Endothelial cell of umbilical vein (primary cell): ENCODE data around the gene FSIP1. TPM values are rescaled to one million over a fixed set of nuclear protein-coding genes. Genes with fewer than 3 reads are reported as not detected.

Source experiments
- BruUV-seq: library from RNA; stranded (reverse); fragments of 400-500 nt; replicated peaks from 2 replicates; lab custom pipeline; 2021; lab: Mats Ljungman, UMichigan
- CTCF ChIA-PET: fragments of 300-600, 350-600 bp; sonication (Branson Sonifier 250); formaldehyde crosslinking; loops from one replicate; lab custom pipeline; 2021; ENCODE audit warnings: antibody characterized with exemption, inconsistent platforms; lab: Charles Lee
- POLR2A ChIA-PET: fragments of 300-600, 350-600 bp; sonication (Branson Sonifier 250); formaldehyde crosslinking; loops from one replicate; lab custom pipeline; 2021; ENCODE audit warnings: antibody characterized with exemption, inconsistent platforms; lab: Charles Lee
- DNase-seq: peaks from one replicate; pipeline ENCODE4 v3.0.0-alpha.2; 2011; ENCODE audit warnings: low read depth, low spot score
- FAIRE-seq: peaks from 2 replicates; lab custom pipeline; 2011; peaks lifted over from hg19 to GRCh38; lab: Jason Lieb, UNC
- H2AFZ ChIP-seq: 2 replicates; pipeline ENCODE4 v1.6.0; 2012; ENCODE audit warnings: low read depth, low read length, control low read depth, inconsistent platforms
- H3K27ac ChIP-seq: 2 replicates; pipeline ENCODE4 v1.5.1; 2011; ENCODE audit warnings: low read depth, mild to moderate bottlenecking, control low read depth, low read length, moderate library complexity; ENCODE audit not compliant: insufficient read depth
- H3K27me3 ChIP-seq, 2 experiments: 2 replicates each; pipeline versions ENCODE4 v1.6.0 to v1.6.1; 2011; ENCODE audit warnings: low read length in 2 of 2, mixed read lengths in 1 of 2; ENCODE audit not compliant: control insufficient read depth in 2 of 2, insufficient read depth in 2 of 2
- H3K36me3 ChIP-seq, 2 experiments: 2 replicates in 1 of 2; 3 replicates in 1 of 2; pipeline ENCODE4 v1.5.1; 2011; ENCODE audit warnings: low read length in 2 of 2, mild to moderate bottlenecking in 1 of 2, moderate library complexity in 1 of 2; ENCODE audit not compliant: control insufficient read depth in 2 of 2, insufficient read depth in 2 of 2; ENCODE audit errors: extremely low read depth in 1 of 2
- H3K4me1 ChIP-seq: 3 replicates; pipeline ENCODE4 v1.5.1; 2011; ENCODE audit warnings: mild to moderate bottlenecking, low read length; ENCODE audit not compliant: control insufficient read depth, insufficient read depth; ENCODE audit errors: extremely low read depth
- H3K4me2 ChIP-seq: 2 replicates; pipeline ENCODE4 v1.6.1; 2011; ENCODE audit warnings: low read length, control low read depth, mixed read lengths; ENCODE audit not compliant: insufficient read depth
- H3K4me3 ChIP-seq, 3 experiments: fragments of 200-600 bp in 1 of 3; sonication (generic), shearing (Covaris generic) in 1 of 3; replicated peaks in 1 of 3; 2 replicates each; pipeline ENCODE4 v1.5.1; 2011 to 2016; ENCODE audit warnings: control low read depth in 3 of 3, low read length in 3 of 3, mild to moderate bottlenecking in 2 of 3, inconsistent platforms in 1 of 3, low read depth in 1 of 3, moderate library complexity in 1 of 3; ENCODE audit not compliant: insufficient read depth in 1 of 3
- H3K79me2 ChIP-seq: 2 replicates; pipeline ENCODE4 v1.6.0; 2012; ENCODE audit warnings: low read length, inconsistent platforms; ENCODE audit not compliant: control insufficient read depth, insufficient read depth
- H3K9ac ChIP-seq: replicated peaks from 2 replicates; pipeline ENCODE3; 2011; ENCODE audit warnings: low read length, control low read depth; ENCODE audit not compliant: insufficient read depth; ENCODE audit errors: extremely low read depth
- H3K9me1 ChIP-seq: replicated peaks from 3 replicates; pipeline ENCODE4 v1.6.0; 2011; ENCODE audit warnings: mild to moderate bottlenecking, low read length; ENCODE audit not compliant: control insufficient read depth, insufficient read depth; ENCODE audit errors: extremely low read depth
- H3K9me3 ChIP-seq: replicated peaks from 2 replicates; pipeline ENCODE4 v1.5.1; 2012; ENCODE audit warnings: low read length, inconsistent platforms; ENCODE audit not compliant: control insufficient read depth, insufficient read depth
- H4K20me1 ChIP-seq: replicated peaks from 2 replicates; pipeline ENCODE3; 2011; ENCODE audit warnings: mild to moderate bottlenecking, low read length; ENCODE audit not compliant: control insufficient read depth, insufficient read depth; ENCODE audit errors: extremely low read depth
- EZH2 ChIP-seq: IDR thresholded peaks from 2 replicates; pipeline ENCODE4 v1.6.1; 2012; ENCODE audit warnings: borderline replicate concordance, low read depth, mild to moderate bottlenecking, moderate library complexity, low read length, inconsistent platforms; ENCODE audit not compliant: severe bottlenecking
- FOS ChIP-seq: IDR thresholded peaks from 2 replicates; pipeline ENCODE4 v1.6.1; 2011; ENCODE audit warnings: mild to moderate bottlenecking, low read length, moderate library complexity, borderline replicate concordance; ENCODE audit not compliant: insufficient read depth
- GATA2 ChIP-seq: IDR thresholded peaks from 2 replicates; pipeline ENCODE4 v1.7.0; 2011; ENCODE audit warnings: low read depth, mild to moderate bottlenecking, moderate library complexity, mixed read lengths, low read length; ENCODE audit not compliant: insufficient read length, insufficient read depth
- JUN ChIP-seq: IDR thresholded peaks from 2 replicates; pipeline ENCODE4 v1.6.1; 2011; ENCODE audit warnings: borderline replicate concordance, low read depth; ENCODE audit not compliant: insufficient read length, insufficient read depth
- MYC ChIP-seq: IDR thresholded peaks from one replicate; pipeline ENCODE4 v1.6.1; 2011; ENCODE audit warnings: mild to moderate bottlenecking, low read depth, low read length
- POLR2A ChIP-seq: IDR thresholded peaks from 2 replicates; pipeline ENCODE4 v1.6.1; 2012; ENCODE audit warnings: low read depth, mild to moderate bottlenecking, control low read depth, low read length
- POLR2AphosphoS5 ChIP-seq: IDR thresholded peaks from 2 replicates; pipeline ENCODE4 v1.6.1; 2012; ENCODE audit warnings: low read depth, mild to moderate bottlenecking, control low read depth, low read length, moderate library complexity; ENCODE audit not compliant: insufficient read depth
- dilution Hi-C: fragments of 300-500 bp; cut with MboI; formaldehyde crosslinking; loops from one replicate; pipeline ENCODE4 v1.15.0; 2019; ENCODE audit warnings: low sequenced_read_pairs; ENCODE audit not compliant: extremely low pct_ligation_motif_present
- intact Hi-C: fragments of 100-400 bp; cut with micrococcal nuclease; formaldehyde crosslinking; loops from one replicate; pipeline ENCODE4 v1.10.0; 2022
- polyA plus RNA-seq, 4 experiments: library from polyadenylated mRNA; depleted of rRNA in 3 of 4; stranded (reverse) in 3 of 4; unstranded in 1 of 4; fragments of >200 nt; gene quantifications; 2 replicates each; pipeline versions ENCODE4 v1.2.1 to v1.2.3, GENCODE V29; 2011 to 2012; ENCODE audit warnings: missing spikeins in 1 of 4
- total RNA-seq: library from RNA; stranded (reverse); gene quantifications from 2 replicates; pipeline ENCODE4 v1.2.3, GENCODE V29; 2021
- TF ChIP-seq, protein P1 (sequence below): IDR thresholded peaks from 2 replicates; pipeline ENCODE4 v1.6.1; 2011; ENCODE audit not compliant: insufficient read depth, insufficient read length
- TF ChIP-seq, protein P2 (sequence below), 2 donors: IDR thresholded peaks; 1 replicate in 1 of 2; 2 replicates in 1 of 2; pipeline ENCODE4 v1.5.1; 2011; ENCODE audit warnings: low read length in 2 of 2, mild to moderate bottlenecking in 2 of 2, moderate library complexity in 2 of 2, control low read depth in 1 of 2, inconsistent platforms in 1 of 2, low read depth in 1 of 2; ENCODE audit not compliant: insufficient read depth in 1 of 2; ENCODE audit errors: extremely low read depth in 1 of 2

The FSIP1 gene
- total and polyA plus RNA-seq, 2 donors (not counting 3 experiments of a cell fraction or from before 2014, with no cell fraction given): 0.23 to 1.1 TPM

GRCh38 chr15:39589815-39590644 is 192.6 kb downstream of the FSIP1 start:
- POLR2A ChIA-PET: interaction anchor here (1.7 to 2.9 kb wide), 2 partner anchors 9 to 460 kb away, joined by 5 to 24 read pairs; partner anchors contain the start of gene THBS1
- peaks cover 19% of the 10 kb centered on the region for H3K4me1 ChIP-seq

DNA sequence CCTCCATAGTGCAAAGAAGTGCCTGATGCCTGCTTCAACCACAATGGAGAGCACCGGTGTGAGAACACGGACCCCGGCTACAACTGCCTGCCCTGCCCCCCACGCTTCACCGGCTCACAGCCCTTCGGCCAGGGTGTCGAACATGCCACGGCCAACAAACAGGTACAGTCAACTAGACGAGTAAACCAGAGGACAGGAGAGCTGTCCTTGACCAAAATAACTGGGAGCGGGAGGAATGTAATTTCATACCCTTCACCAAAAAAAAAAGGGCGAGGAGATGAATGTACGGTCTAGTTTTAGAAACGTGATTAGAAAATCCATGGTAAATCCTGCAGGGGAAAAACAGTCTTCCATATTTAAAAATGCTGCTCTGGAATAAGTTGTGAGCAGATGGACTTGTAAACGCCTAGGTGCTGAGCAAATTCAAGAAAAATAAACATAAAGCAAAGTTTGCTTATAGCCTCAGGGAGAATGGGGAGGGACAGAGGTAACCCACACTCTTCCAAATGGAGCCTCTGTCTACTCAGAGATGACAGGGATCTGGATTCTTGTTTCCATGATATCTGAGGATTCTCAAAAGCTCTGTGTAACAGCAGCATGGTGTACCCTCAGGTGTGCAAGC is 193.3 kb downstream of the FSIP1 start:
- Histone ChIP-seq H3K9me3 (no peaks in the 10 kb centered on the region), H3K9ac (peak overlapping the region; percentile 12), H3K4me1 (peaks cover 19% of the 10 kb centered on the region), H2AFZ (no peak overlapping the region), H3K4me3 (peak overlapping the region in 2 of 3 experiments; percentile 3 to 17), H3K9me1 (no peaks in the 10 kb centered on the region), H4K20me1 (peaks cover 2% of the 10 kb centered on the region), H3K36me3 (peaks cover 69 to 94% of the 10 kb centered on the region in 2 experiments), H3K27ac (no peak overlapping the region), H3K79me2 (peaks cover 37% of the 10 kb centered on the region), H3K27me3 (no peaks in the 10 kb centered on the region), H3K4me2 (no peak overlapping the region)
- DNase-seq: no peak
- intact Hi-C loops: no loop called here
- no TSS peak for BruUV-seq
- POLR2A ChIA-PET: interaction anchor here (1.2 to 2.9 kb wide), 2 partner anchors 8 to 595 kb away, joined by 3 to 24 read pairs; partner anchors contain the start of gene THBS1
- FAIRE-seq: no peak
- CTCF ChIA-PET: interaction anchor here (1.8 kb wide), 1 partner anchor 168 kb away, joined by 6 read pairs; no protein-coding TSS in a partner anchor
- dilution Hi-C loops: no loop called here
- TF ChIP-seq, protein P1, sequence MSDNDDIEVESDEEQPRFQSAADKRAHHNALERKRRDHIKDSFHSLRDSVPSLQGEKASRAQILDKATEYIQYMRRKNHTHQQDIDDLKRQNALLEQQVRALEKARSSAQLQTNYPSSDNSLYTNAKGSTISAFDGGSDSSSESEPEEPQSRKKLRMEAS: no peak
- no peak for TF ChIP-seq MYC
- TF ChIP-seq POLR2A: no peak
- no peak for TF ChIP-seq EZH2
- no peak for TF ChIP-seq FOS
- TF ChIP-seq JUN: no peak
- no peak for TF ChIP-seq GATA2
- TF ChIP-seq, protein P2, sequence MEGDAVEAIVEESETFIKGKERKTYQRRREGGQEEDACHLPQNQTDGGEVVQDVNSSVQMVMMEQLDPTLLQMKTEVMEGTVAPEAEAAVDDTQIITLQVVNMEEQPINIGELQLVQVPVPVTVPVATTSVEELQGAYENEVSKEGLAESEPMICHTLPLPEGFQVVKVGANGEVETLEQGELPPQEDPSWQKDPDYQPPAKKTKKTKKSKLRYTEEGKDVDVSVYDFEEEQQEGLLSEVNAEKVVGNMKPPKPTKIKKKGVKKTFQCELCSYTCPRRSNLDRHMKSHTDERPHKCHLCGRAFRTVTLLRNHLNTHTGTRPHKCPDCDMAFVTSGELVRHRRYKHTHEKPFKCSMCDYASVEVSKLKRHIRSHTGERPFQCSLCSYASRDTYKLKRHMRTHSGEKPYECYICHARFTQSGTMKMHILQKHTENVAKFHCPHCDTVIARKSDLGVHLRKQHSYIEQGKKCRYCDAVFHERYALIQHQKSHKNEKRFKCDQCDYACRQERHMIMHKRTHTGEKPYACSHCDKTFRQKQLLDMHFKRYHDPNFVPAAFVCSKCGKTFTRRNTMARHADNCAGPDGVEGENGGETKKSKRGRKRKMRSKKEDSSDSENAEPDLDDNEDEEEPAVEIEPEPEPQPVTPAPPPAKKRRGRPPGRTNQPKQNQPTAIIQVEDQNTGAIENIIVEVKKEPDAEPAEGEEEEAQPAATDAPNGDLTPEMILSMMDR (IDR thresholded peaks at IDR 0.05; ENCODE audit: extremely low read depth in 1 of 2, insufficient read depth in 1 of 2, low read depth in 1 of 2, low read length in 2 of 2): no peak
- no peak for TF ChIP-seq POLR2AphosphoS5

More at GRCh38 chr15:39589815-39590644, 192.6 kb downstream of the FSIP1 start:
- dilution Hi-C loops (no loop called here), intact Hi-C loops (no loop called here)
- Histone ChIP-seq H4K20me1 (peaks cover 2% of the 10 kb centered on the region), H2AFZ (no peak overlapping the region), H3K9me1 (no peaks in the 10 kb centered on the region), H3K4me2 (peak overlapping the region; percentile 11), H3K9me3 (no peaks in the 10 kb centered on the region), H3K27me3 (no peaks in the 10 kb centered on the region), H3K79me2 (peaks cover 30% of the 10 kb centered on the region), H3K4me3 (peak overlapping the region in 2 of 3 experiments; percentile 17 to 21), H3K27ac (no peak overlapping the region), H3K9ac (peak overlapping the region; percentile 18), H3K36me3 (peaks cover 69 to 91% of the 10 kb centered on the region in 2 experiments)
- no TSS peak for BruUV-seq
- TF ChIP-seq, protein P1: no peak
- TF ChIP-seq POLR2A: peak; percentile 95
- TF ChIP-seq POLR2AphosphoS5: peak; percentile 99
- FAIRE-seq: no peak
- DNase-seq: peak; percentile 66
- CTCF ChIA-PET: interaction anchor here (1.8 kb wide), 1 partner anchor 167 kb away, joined by 6 read pairs; no protein-coding TSS in a partner anchor
